NB4 (cell line): Measurements from ENCODE around the gene TCHHL1.
A peak's percentile ranks its signal among the peaks of the same experiment; 100 is the strongest.

Experiments
- DNase-seq: peaks from one replicate; pipeline ENCODE4 v3.0.0; 2010; ENCODE audit warnings: low read depth
- H3K4me3 ChIP-seq: one replicate; pipeline ENCODE4 v1.5.1; 2011; ENCODE audit warnings: mild to moderate bottlenecking, low read depth, low read length, moderate library complexity
- MAX ChIP-seq: IDR thresholded peaks from 2 replicates; pipeline ENCODE4 v1.6.1; 2011; ENCODE audit warnings: low read depth, low read length
- MYC ChIP-seq: IDR thresholded peaks from 2 replicates; pipeline ENCODE4 v1.6.1; 2011; ENCODE audit warnings: low read depth, low read length
- POLR2A ChIP-seq: IDR thresholded peaks from 2 replicates; pipeline ENCODE4 v1.6.1; 2011; ENCODE audit warnings: mild to moderate bottlenecking; ENCODE audit not compliant: insufficient read length; ENCODE audit errors: extremely low read depth
- TF ChIP-seq, protein P1 (sequence below): IDR thresholded peaks from one replicate; pipeline ENCODE4 v1.5.1; 2012; ENCODE audit warnings: low read depth, low read length

The TCHHL1 gene

GRCh38 chr1:152118915-152119314, 30.1 kb upstream of the TCHHL1 start:
- DNase-seq, result peak; percentile 7
- TF ChIP-seq POLR2A (no peak), MYC (no peak), MAX (no peak)
- TF ChIP-seq, protein P1, sequence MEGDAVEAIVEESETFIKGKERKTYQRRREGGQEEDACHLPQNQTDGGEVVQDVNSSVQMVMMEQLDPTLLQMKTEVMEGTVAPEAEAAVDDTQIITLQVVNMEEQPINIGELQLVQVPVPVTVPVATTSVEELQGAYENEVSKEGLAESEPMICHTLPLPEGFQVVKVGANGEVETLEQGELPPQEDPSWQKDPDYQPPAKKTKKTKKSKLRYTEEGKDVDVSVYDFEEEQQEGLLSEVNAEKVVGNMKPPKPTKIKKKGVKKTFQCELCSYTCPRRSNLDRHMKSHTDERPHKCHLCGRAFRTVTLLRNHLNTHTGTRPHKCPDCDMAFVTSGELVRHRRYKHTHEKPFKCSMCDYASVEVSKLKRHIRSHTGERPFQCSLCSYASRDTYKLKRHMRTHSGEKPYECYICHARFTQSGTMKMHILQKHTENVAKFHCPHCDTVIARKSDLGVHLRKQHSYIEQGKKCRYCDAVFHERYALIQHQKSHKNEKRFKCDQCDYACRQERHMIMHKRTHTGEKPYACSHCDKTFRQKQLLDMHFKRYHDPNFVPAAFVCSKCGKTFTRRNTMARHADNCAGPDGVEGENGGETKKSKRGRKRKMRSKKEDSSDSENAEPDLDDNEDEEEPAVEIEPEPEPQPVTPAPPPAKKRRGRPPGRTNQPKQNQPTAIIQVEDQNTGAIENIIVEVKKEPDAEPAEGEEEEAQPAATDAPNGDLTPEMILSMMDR, result no peak
- no peak overlapping the region for H3K4me3 ChIP-seq

DNA sequence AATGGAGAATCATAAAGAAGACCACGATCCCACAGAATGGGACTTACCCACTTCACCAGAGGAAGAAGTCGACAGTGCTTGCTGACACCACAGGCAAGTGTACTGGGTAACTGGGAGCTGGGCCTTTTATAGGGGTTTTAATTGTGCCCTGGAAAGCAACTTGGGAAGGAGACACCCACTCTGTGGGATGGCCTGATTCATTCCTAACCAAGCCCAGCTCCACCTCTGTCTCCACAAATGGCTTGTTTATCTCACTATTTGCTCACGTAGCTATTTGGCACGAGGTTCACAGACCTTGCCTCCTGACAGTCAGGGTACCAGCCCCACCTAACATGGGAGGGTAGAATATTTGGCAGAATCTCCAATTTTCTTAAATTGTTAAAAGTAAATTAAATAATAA, 26.5 kb upstream of the TCHHL1 start, which contains the start of gene TCHH:
Gene TCHH (minus strand): TSS at position 101 of the 400 bp plus-strand sequence. CDS start 1,364 bp downstream, outside the sequence.
- no peak within 1 kb of the TSS for H3K4me3 ChIP-seq
- TF ChIP-seq POLR2A (no peak), MYC (no peak), MAX (no peak)
- TF ChIP-seq, protein P1, result no peak
- no peak for DNase-seq

- TF ChIP-seq, protein P1, result no peak
- TF ChIP-seq POLR2A (no peak), MAX (no peak), MYC (no peak)
- no peak overlapping the region for H3K4me3 ChIP-seq
- no peak for DNase-seq
These were observed 24.1 kb upstream of the TCHHL1 start for GRCh38 chr1:152112885-152113432.

DNA sequence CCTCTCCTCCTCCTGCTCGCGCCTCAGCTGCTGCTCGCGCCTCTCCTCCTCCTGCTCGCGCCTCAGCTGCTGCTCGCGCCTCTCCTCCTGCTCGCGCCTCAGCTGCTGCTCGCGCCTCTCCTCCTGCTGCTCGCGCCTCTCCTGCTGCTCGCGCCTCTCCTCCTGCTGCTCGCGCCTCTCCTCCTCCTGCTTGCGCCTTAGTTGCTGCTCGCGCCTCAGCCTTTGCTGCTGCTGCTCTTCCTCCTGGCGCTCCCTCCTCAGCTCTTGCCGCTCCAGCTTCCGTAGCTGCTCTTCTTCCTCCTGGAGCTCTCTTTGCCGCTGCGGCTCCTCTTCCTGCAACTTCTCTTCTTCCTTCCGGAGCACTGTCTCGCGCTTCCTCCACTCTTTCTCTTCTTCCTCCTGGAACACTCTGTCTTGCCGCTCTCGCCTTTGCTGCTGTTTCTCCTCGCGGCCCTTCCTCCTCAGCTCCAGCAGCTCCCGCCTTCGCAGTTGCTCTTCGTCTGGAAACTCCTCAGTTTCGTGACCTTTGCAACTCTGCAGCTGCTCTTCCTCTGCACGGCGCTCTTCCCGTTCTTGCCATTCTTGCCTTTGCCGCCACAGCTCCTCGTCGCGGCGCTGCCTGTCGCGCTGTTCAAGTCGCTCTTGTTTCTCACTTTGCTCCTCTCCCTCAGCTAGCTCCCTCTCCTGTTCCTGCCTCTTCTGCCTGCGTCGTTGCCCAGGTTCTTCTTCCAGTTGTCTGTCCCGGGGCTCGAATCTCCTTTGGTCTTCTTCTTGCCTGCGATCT, 23.4 kb upstream of the TCHHL1 start:
- TF ChIP-seq POLR2A (no peak), MYC (no peak), MAX (no peak)
- TF ChIP-seq, protein P1, result no peak

DNA sequence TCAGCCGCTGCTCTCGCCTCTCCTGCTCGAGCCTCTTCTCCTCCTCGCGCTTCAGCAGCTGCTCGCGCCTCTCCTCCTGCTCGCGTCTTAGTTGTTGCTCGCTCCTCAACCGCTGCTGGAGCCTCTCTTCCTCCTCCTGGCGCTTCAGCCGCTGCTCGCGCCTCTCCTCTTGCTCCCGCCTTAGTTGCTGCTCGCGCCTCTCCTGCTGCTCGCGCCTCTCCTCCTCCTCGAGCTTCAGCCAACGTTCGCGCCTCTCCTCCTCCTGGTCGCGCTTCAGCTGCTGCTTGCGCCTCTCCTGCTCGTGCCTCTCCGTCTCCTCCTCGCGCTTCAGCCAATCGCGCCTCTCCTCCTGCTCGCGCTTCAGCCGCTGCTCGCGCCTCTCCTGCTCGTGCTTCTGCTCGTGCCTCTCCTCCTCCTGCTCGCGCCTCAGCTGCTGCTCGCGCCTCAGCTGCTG, 22.7 kb upstream of the TCHHL1 start:
- TF ChIP-seq MYC (no peak), MAX (no peak), POLR2A (no peak)
- TF ChIP-seq, protein P1, result no peak
- no peak for DNase-seq
- H3K4me3 ChIP-seq, result peak overlapping the region; percentile 60

More for the DNA sequence above, 23.4 kb upstream of the TCHHL1 start:
- no peak overlapping the region for H3K4me3 ChIP-seq
- no peak for DNase-seq
